Medulla oblongata (tissue), 1 donor: ENCODE measurements around the gene PKHD1.

Experiments used
- DNase-seq: peaks from one replicate; pipeline ENCODE4 v3.0.0-alpha.2; 2015; ENCODE audit errors: extremely low spot score

Gene PKHD1

DNA sequence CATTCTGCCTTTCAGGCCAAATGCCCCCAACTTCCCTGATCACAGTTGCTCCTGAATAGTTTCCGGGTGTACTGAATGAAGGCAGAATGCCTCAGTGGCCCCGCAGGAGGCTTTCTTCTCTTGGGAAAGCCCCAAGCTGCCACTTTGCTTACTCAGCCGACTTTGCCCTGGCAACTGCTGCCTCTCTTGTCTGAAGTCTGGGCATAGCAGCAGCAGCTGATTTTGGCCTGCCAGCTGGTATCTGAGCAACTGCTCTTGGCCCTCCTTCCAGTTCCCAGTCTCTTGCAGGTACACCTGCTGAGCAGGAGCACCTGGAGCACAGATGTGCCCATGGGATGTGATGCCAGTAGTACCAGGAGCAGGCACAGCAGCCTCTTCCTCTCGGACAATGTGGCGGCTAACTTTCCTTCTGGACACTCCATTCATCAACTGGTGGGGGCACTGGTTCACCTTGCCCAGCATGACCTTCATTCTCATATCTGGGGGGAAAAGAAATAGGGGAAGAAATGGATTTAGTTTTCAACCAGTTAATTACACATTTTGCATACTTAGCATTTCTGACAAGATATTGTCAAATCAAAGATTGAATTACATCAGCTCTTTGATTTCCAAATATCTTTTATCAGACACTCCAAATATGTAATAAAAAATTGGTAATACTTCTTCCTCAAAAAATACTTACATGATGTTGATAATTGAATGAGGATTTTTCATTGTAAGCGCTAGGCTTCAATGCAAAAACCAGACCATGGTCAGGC is 468.2 kb downstream of the PKHD1 start:
- DNase-seq, result no peak

- no peak for DNase-seq
Measured at GRCh38 chr6:51618563-51618962, 468.9 kb downstream of the PKHD1 start.

GRCh38 chr6:51617751-51618150 is 469.7 kb downstream of the PKHD1 start:
- DNase-seq, result no peak

GRCh38 chr6:51616243-51616642 is 471.2 kb downstream of the PKHD1 start:
- no peak for DNase-seq

- DNase-seq, result no peak
Measured at GRCh38 chr6:51614725-51615124, 472.7 kb downstream of the PKHD1 start.

DNA sequence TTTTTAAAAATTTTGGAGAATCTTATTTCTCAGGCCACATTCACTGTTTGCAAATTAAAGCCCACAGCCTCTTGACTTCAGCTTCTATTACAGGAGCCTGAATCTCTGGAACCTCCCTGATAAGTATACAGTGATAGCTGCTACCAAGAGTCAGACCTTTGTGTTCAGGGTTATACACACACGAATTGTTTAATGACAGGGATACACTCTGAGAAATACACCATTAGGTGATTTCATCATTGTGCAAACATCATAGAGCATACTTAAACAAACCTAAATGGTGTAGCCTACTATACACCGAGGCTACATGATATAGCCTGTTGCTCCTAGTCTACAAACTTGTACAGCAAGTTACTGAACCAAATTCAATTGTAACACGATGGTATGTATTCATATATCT is 473.9 kb downstream of the PKHD1 start:
- no peak for DNase-seq

- DNase-seq, result no peak
Measured at GRCh38 chr6:51608932-51609331, 478.5 kb downstream of the PKHD1 start.

- no peak for DNase-seq
Measured at GRCh38 chr6:51608383-51608782, 479.0 kb downstream of the PKHD1 start.

DNA sequence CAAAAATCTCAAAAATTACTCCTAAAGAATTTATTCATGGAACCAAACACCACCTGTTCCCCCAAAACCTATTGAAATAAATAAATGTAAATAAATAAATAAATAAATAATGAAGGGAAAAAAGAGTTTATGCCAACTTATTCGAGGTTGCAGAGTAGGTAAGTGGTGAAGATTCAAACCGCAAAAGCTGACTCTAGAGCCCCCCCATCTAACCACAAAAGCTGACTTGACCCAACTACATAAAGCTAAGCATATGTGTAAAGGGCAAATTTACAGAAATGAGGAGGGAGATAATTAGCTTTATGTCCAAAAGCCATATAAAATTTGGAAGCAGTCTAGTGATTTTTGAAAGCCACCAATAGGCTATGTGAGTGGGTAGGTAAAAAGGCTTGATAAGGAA is 486.9 kb downstream of the PKHD1 start:
- DNase-seq, result no peak

DNA sequence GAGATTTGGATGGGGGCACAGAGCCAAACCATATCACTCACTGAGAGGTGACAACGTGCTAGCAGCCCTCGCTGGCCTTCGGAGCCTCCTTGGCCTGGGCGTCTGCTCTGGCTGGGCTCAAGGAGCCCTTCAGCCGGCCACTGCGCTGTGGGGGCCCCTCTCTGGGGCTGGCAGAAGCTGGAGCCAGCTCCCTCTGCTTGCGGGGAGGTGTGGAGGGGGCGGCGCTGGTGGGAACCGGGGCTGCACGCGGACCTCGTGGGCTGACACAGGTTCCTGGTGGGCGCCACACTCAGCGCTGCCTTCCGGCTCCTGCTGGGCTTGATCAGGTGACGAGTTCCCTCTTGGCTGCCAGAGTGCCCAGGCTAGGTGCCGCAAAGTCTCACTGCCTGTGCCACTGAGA is 489.2 kb downstream of the PKHD1 start:
- no peak for DNase-seq

DNA sequence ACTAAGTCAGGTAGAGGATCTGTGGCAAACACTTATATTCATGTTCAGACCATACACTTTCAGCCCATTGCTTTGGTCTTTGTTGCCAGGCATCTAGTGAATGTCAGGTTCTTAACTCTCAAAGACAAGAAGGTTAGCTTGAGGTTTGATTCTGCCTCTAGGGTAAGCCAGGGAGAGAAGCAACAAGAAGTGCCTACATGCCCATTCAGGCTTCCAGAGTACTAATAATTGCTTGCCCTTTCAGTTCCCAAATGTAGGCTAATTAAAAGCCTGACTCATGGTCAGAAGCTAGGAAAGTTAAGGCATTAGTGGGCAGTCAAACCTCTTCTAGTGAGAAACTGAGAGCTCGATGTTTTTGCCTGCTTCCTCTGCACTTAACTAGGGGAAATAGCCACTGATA is 492.4 kb downstream of the PKHD1 start:
- DNase-seq, result no peak

DNA sequence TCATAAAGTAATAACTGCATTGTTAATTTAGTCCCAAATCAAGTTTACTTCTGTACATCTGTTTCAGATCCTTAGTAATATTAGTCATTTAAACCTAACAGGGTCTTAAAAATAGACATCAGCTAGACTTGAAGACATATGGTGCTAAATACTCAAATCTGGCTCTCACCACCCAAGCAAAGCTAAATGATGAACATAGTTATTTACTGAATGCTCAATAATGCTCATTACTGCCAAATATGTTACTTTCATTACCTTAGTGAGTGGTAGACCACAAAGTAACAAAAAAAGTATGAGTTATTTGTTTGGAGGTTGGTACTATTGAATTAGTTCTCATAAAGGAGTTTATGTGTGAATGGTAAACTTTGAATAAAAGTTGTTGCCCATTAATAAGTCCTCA is 502.1 kb downstream of the PKHD1 start:
- no peak for DNase-seq

- DNase-seq, result no peak
Measured at GRCh38 chr6:51584163-51584562, 503.2 kb downstream of the PKHD1 start.

GRCh38 chr6:51578994-51579393 is 508.4 kb downstream of the PKHD1 start:
- no peak for DNase-seq

DNA sequence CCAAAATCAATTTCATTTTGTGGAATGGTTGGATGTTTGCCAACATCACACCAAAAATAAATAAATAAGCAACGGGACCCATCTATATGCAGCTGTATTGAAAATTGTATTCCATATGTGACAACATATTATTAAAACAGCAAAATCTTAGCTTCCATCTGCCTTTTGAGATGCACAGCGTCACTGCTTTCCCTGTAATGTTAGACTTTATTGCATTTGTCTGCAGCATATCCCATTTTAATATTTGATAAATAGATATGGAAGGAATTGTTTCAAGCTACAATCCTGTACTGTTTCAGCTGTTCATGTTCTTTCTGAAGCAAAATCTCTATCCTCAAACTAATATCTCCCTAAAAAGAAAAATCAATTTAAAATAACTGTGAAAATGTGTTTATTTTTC is 509.1 kb downstream of the PKHD1 start:
- DNase-seq, result no peak

GRCh38 chr6:51574040-51574439 is 513.4 kb downstream of the PKHD1 start:
- no peak for DNase-seq

GRCh38 chr6:51571168-51571567 is 516.2 kb downstream of the PKHD1 start:
- DNase-seq, result no peak

DNA sequence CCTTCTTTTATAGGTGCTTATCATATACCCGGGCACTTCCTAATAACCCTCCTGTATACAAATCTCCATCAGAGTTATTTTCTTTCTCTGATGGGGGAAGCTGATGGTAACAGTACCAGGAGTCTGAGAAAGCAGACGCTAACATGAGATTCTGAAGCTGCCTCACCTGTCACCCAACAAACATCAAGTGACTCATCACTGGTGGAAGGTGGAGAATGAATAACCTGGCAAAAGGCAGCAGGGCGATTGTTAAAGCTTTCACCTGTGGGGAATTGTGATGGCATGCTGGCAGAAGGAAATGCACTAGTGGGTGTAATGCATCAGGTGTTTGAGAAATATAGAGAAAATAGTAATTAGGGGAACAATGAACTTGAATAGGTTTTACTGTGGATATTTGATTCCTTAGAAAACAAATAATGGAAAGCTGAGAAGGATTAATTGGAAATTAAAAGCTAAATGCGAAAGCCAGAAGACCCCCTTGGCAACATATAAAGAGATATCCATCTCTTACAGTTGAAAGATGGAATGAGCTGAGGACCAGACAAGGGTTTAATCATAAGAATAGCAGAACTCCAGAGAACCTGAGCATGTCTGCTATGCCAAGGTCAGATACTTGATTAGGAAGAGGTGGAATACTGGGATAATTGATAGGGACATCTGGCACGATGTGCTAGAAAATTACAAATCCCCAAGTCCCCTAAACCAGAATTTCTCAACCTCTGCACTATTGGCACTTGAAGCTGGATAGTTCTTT is 517.1 kb downstream of the PKHD1 start:
- DNase-seq, result no peak

DNA sequence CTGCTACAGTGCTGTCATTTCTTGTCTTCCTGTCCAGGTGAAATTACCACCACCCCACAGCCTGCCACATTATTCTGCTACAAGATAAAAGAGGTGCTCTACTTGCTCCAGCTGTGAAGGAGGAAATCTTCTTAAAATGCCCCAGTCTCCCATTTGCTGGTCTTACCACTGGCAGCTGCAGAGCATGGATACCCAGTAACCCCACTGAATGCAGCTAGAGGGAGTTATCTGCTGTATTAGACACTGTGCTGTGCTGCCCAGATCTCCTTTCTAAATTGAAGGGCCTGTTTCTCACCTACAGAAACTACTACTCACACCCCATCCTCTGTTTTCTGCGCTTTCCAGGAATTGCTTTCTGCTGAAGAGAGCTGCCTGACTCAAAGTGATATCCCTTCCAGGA is 517.8 kb downstream of the PKHD1 start:
- DNase-seq, result no peak

- no peak for DNase-seq
Measured at GRCh38 chr6:51568771-51569170, 518.6 kb downstream of the PKHD1 start.

DNA sequence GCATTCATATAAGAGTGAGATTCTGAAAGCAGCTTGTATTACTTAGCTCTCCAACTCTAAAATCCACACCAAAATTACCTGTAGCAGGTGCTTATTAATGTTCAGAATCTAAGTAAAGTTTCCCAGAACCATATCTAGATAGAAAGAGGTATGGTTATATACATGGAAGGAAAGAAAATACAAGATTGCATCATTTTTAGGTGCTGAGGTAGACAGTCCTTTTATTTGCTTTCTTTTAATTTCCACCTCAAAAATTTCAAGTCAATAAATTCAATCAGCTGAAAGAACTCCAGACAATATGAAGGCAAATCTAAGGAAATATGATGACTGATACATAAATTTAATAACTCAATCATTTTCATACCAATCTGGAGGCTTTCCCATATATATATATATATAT is 521.9 kb downstream of the PKHD1 start:
- DNase-seq, result no peak
